Choroid plexus epithelial cell (primary cell): Measurements from ENCODE around the gene AHNAK.
A peak's percentile ranks its signal among the peaks of the same experiment; 100 is the strongest.
"Not testable (repeated sequence)": the region's sequence is repeated elsewhere in the genome, so short reads cannot be mapped to it uniquely, and the experiment has no call there.

Experiments
- DNase-seq: peaks from one replicate; pipeline ENCODE4 v3.0.0-alpha.2; 2010; ENCODE audit warnings: low read depth
- H3K4me3 ChIP-seq: 2 replicates; pipeline ENCODE4 v1.5.1; 2011; ENCODE audit warnings: low read depth, mild to moderate bottlenecking, control low read depth, low read length, moderate library complexity
- TF ChIP-seq, protein P1 (sequence below): conservative IDR thresholded peaks from 2 replicates; pipeline ENCODE4 v1.5.1; 2011; ENCODE audit warnings: low read depth, mild to moderate bottlenecking, control low read depth, inconsistent platforms, low read length, moderate library complexity

The AHNAK gene

DNA sequence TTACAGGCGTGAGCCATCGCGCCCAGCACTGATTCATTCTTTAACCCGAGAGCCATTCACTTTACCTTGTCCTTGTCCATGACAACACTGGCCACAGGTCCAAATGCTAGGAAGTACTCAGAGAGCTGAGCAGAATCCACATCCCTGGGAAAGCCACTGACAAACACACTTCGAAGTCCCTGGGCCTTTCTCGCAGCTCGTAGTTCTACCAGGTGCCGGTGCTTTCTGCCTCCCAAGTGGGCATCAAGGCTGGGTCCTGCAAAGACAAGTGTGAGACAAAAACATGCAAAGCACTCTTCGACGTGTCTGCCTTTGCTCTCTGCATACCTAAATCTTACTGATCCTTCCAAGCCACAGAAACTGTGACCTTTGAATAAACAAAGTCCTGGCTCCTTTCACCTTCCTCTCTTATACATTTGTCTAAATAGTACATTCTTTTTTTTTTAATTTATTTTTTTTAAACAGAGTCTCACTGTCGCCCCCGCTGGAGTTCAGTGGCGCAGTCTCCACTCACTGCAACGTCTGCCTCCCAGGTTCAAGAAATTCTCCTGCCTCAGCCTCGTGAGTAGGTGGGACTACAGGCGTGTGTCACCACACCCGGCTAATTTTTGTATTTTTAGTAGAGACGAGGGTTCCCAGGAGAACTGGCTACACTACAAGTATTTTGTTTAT lies 42.5 kb upstream of the AHNAK start:
- H3K4me3 ChIP-seq: no peak overlapping the region
- DNase-seq: peak; percentile 55
- TF ChIP-seq, protein P1, sequence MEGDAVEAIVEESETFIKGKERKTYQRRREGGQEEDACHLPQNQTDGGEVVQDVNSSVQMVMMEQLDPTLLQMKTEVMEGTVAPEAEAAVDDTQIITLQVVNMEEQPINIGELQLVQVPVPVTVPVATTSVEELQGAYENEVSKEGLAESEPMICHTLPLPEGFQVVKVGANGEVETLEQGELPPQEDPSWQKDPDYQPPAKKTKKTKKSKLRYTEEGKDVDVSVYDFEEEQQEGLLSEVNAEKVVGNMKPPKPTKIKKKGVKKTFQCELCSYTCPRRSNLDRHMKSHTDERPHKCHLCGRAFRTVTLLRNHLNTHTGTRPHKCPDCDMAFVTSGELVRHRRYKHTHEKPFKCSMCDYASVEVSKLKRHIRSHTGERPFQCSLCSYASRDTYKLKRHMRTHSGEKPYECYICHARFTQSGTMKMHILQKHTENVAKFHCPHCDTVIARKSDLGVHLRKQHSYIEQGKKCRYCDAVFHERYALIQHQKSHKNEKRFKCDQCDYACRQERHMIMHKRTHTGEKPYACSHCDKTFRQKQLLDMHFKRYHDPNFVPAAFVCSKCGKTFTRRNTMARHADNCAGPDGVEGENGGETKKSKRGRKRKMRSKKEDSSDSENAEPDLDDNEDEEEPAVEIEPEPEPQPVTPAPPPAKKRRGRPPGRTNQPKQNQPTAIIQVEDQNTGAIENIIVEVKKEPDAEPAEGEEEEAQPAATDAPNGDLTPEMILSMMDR: peak; percentile 59

GRCh38 chr11:62585356-62585755 lies 38.8 kb upstream of the AHNAK start:
- DNase-seq, H3K4me3 ChIP-seq: not testable (repeated sequence)

GRCh38 chr11:62581735-62582134 lies 35.1 kb upstream of the AHNAK start:
- not testable (repeated sequence) for DNase-seq, H3K4me3 ChIP-seq

DNA sequence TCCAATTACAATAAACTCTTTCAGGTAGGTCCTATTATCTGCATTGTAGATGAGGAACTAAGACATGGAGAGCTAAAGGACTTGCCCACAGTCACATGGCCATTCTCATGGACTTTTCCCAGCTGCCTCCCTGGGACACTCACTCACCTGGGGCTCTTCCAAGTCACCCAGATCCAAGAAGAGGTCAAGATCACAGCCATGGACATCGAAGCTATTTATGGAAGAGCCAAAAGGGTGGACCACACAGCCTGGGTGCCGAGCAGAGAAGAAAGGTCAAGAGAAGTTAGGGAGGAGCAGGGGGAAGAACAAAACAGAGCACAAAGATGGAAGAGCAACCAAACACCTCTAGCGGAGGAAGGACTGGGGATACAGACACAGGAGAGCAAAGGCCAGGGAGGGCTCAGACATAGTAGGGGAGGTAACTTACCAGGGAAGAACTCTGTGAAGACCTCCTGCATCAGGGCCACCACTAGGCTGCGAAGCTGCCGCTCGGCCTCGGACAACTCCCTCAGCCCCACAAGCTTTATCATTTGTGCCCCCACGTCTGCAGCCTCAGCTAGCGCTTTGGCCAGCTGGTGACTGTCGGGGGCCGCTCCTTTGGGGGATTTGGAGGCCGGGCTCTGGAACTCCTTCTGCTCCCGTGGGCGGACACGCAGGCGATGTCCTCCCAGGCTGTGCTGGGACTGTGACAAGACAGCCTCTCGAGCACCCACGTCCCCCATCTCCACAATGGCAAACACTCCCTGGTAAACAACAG lies 34.5 kb upstream of the AHNAK start:
- no peak for DNase-seq
- TF ChIP-seq, protein P1: no peak
- no peak overlapping the region for H3K4me3 ChIP-seq

DNA sequence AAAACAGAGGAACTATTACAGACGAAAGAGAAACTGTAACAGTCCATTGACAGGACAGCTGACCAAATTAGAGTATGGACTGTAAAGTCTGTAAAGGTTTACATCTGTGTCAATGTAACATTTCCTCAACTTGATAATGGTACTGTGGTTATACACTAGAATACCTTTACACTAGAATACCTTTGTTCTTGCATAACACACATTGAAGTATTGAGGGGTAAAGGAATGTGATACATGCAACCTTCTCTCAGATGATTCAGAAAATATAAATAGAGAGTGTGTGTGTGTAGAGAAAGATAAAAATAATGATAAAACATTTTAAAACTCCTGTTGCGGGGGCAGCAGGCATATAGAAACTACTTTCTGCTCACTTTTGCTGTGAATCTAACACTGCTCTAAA lies 32.6 kb upstream of the AHNAK start:
- DNase-seq: no peak
- H3K4me3 ChIP-seq: no peak overlapping the region
- TF ChIP-seq, protein P1: no peak

- TF ChIP-seq, protein P1: no peak
These were observed 31.9 kb upstream of the AHNAK start for GRCh38 chr11:62578541-62578940.

GRCh38 chr11:62577046-62577714 lies 30.6 kb upstream of the AHNAK start:
- H3K4me3 ChIP-seq: no peak overlapping the region
- DNase-seq: peak; percentile 45
- TF ChIP-seq, protein P1: no peak

More at GRCh38 chr11:62578541-62578940, 31.9 kb upstream of the AHNAK start:
- DNase-seq: no peak
- H3K4me3 ChIP-seq: no peak overlapping the region
